Measurements from ENCODE around the gene CNOT1. TPM values are rescaled to one million over a fixed set of nuclear protein-coding genes. Genes with fewer than 3 reads are reported as not detected.

Gene CNOT1
- polyA plus RNA-seq, 1 donor (not counting 4 experiments of a cell fraction or from before 2014, with no cell fraction given) = 163 TPM

GRCh38 chr16:58506241-58507194, 123.1 kb downstream of the CNOT1 start:
- Histone ChIP-seq H3K36me3 (ENCODE audit: control insufficient read depth in 2 of 2, extremely low read depth in 1 of 2, insufficient read depth in 2 of 2, low read length in 2 of 2) (no peaks in the 10 kb centered on the region), H3K4me1 (ENCODE audit: control insufficient read depth, extremely low read depth, insufficient read depth, low read length) (no peaks in the 10 kb centered on the region), H3K27ac (ENCODE audit: control insufficient read depth, insufficient read depth, low read length) (no peak overlapping the region), H3K4me2 (ENCODE audit: control insufficient read depth, extremely low read depth, insufficient read depth, low read depth, low read length) (no peak overlapping the region), H2AFZ (ENCODE audit: control insufficient read depth, low read length) (no peak overlapping the region), H3K9me1 (ENCODE audit: control insufficient read depth, extremely low read depth, insufficient read depth, low read length) (no peaks in the 10 kb centered on the region), H3K9me3 (ENCODE audit: control insufficient read depth, low read depth, low read length) (no peaks in the 10 kb centered on the region), H3K79me2 (ENCODE audit: control insufficient read depth, insufficient read depth, low read length) (no peaks in the 10 kb centered on the region), H3K27me3 (ENCODE audit: control insufficient read depth, extremely low read depth, insufficient read depth, low read length) (peaks cover 7% of the 10 kb centered on the region), H3K9ac (ENCODE audit: control insufficient read depth, extremely low read depth, insufficient read depth, low read length) (no peak overlapping the region), H4K20me1 (ENCODE audit: control insufficient read depth, extremely low read depth, insufficient read depth, low read length) (no peaks in the 10 kb centered on the region), H3K4me3 (ENCODE audit: control insufficient read depth in 2 of 3, extremely low read depth in 1 of 3, insufficient read depth in 2 of 3, low read depth in 1 of 3, low read length in 3 of 3) (no peak overlapping the region)
- TF ChIP-seq CTCF (optimal IDR thresholded peaks at IDR 0.05 in 1 of 3, IDR thresholded peaks at IDR 0.05 in 1 of 3, conservative IDR thresholded peaks at IDR 0.05 in 1 of 3; ENCODE audit: extremely low read depth in 1 of 3, insufficient read depth in 2 of 3, low read length in 3 of 3) (no peak), EZH2 (IDR thresholded peaks at IDR 0.05; ENCODE audit: low read length) (no peak)
- DNase-seq (ENCODE audit: low read depth, low spot score) = no peak
- no peak for FAIRE-seq
- dilution Hi-C loops (cut with MboI; ENCODE audit: extremely low pct_ligation_motif_present, low sequenced_read_pairs) = no loop called here

GRCh38 chr16:58503863-58504688, 125.5 kb downstream of the CNOT1 start:
- no peaks in the 10 kb centered on the region for H3K79me2 ChIP-seq (ENCODE audit: control insufficient read depth, insufficient read depth, low read length)
- TF ChIP-seq EZH2 (IDR thresholded peaks at IDR 0.05; ENCODE audit: low read length) (no peak), CTCF (optimal IDR thresholded peaks at IDR 0.05 in 1 of 3, IDR thresholded peaks at IDR 0.05 in 1 of 3, conservative IDR thresholded peaks at IDR 0.05 in 1 of 3; ENCODE audit: extremely low read depth in 1 of 3, insufficient read depth in 2 of 3, low read length in 3 of 3) (no peak)

More at GRCh38 chr16:58503863-58504688, 125.5 kb downstream of the CNOT1 start:
- Histone ChIP-seq H3K36me3 (ENCODE audit: control insufficient read depth in 2 of 2, extremely low read depth in 1 of 2, insufficient read depth in 2 of 2, low read length in 2 of 2) (no peaks in the 10 kb centered on the region), H4K20me1 (ENCODE audit: control insufficient read depth, extremely low read depth, insufficient read depth, low read length) (no peaks in the 10 kb centered on the region), H2AFZ (ENCODE audit: control insufficient read depth, low read length) (no peak overlapping the region), H3K4me3 (ENCODE audit: control insufficient read depth in 2 of 3, extremely low read depth in 1 of 3, insufficient read depth in 2 of 3, low read depth in 1 of 3, low read length in 3 of 3) (no peak overlapping the region), H3K27me3 (ENCODE audit: control insufficient read depth, extremely low read depth, insufficient read depth, low read length) (peaks cover 26% of the 10 kb centered on the region), H3K9me1 (ENCODE audit: control insufficient read depth, extremely low read depth, insufficient read depth, low read length) (no peaks in the 10 kb centered on the region), H3K9me3 (ENCODE audit: control insufficient read depth, low read depth, low read length) (no peaks in the 10 kb centered on the region), H3K4me1 (ENCODE audit: control insufficient read depth, extremely low read depth, insufficient read depth, low read length) (peaks cover 3% of the 10 kb centered on the region), H3K27ac (ENCODE audit: control insufficient read depth, insufficient read depth, low read length) (no peak overlapping the region), H3K9ac (ENCODE audit: control insufficient read depth, extremely low read depth, insufficient read depth, low read length) (no peak overlapping the region), H3K4me2 (ENCODE audit: control insufficient read depth, extremely low read depth, insufficient read depth, low read depth, low read length) (no peak overlapping the region)
- dilution Hi-C loops (cut with MboI; ENCODE audit: extremely low pct_ligation_motif_present, low sequenced_read_pairs) = no loop called here
- DNase-seq (ENCODE audit: low read depth, low spot score) (no peak), FAIRE-seq (no peak)

Measured in keratinocyte (primary cell).